H1 (cell line): ENCODE data around the gene NUAK1. TPM values are rescaled to one million over a fixed set of nuclear protein-coding genes. Genes with fewer than 3 reads are reported as not detected.

Experiments used
- CTCF ChIA-PET: fragments of 300-600 bp; sonication (Branson Sonifier 250); formaldehyde crosslinking; loops from one replicate; lab custom pipeline; 2021; ENCODE audit not compliant: partially characterized antibody; lab: Charles Lee
- POLR2A ChIA-PET: fragments of 300-600 bp; sonication (Branson Sonifier 250); formaldehyde crosslinking; loops from one replicate; lab custom pipeline; 2021; ENCODE audit warnings: inconsistent platforms; ENCODE audit not compliant: partially characterized antibody; lab: Charles Lee
- DNase-seq, 2 experiments: peaks; one replicate each; pipeline versions ENCODE4 v3.0.0 to v3.0.0-alpha.2; 2010 to 2022; ENCODE audit warnings: low spot score in 2 of 2, low read depth in 1 of 2, mixed read lengths in 1 of 2
- FAIRE-seq: peaks from 2 replicates; lab custom pipeline; 2011; peaks lifted over from hg19 to GRCh38; lab: Jason Lieb, UNC
- H2AFZ ChIP-seq: 2 replicates; pipeline ENCODE4 v1.8.1; 2012; ENCODE audit warnings: low read length, inconsistent platforms
- H2AK5ac ChIP-seq: 2 replicates; pipeline ENCODE4 v1.6.1; 2013; ENCODE audit warnings: low read depth, low read length
- H2BK120ac ChIP-seq: replicated peaks from 2 replicates; pipeline ENCODE3; 2013; ENCODE audit warnings: low read depth, low read length, inconsistent platforms
- H2BK12ac ChIP-seq: 2 replicates; pipeline ENCODE4 v1.6.1; 2013; ENCODE audit warnings: low read depth, low read length
- H2BK15ac ChIP-seq: 2 replicates; pipeline ENCODE4 v1.6.1; 2013; ENCODE audit warnings: low read length
- H2BK20ac ChIP-seq: 2 replicates; pipeline ENCODE4 v1.6.1; 2013; ENCODE audit warnings: low read length
- H2BK5ac ChIP-seq: 2 replicates; pipeline ENCODE4 v1.6.1; 2013; ENCODE audit warnings: low read depth, low read length
- H3K14ac ChIP-seq: 2 replicates; pipeline ENCODE4 v1.6.1; 2013; ENCODE audit warnings: inconsistent platforms; ENCODE audit not compliant: insufficient read length
- H3K18ac ChIP-seq: 2 replicates; pipeline ENCODE4 v1.6.1; 2013; ENCODE audit warnings: low read length; ENCODE audit errors: extremely low read depth
- H3K23ac ChIP-seq: 2 replicates; pipeline ENCODE4 v1.6.1; 2013; ENCODE audit warnings: inconsistent platforms; ENCODE audit not compliant: insufficient read length
- H3K23me2 ChIP-seq: 2 replicates; pipeline ENCODE4 v1.6.1; 2013; ENCODE audit warnings: low read depth, low read length
- H3K27ac ChIP-seq: 2 replicates; pipeline ENCODE4 v1.6.1; 2011; ENCODE audit warnings: low read depth, low read length, inconsistent platforms
- H3K27me3 ChIP-seq, 4 experiments: replicated peaks in 1 of 4; 1 replicate in 1 of 4; 2 replicates in 3 of 4; pipeline versions ENCODE4 v1.6.1 to v1.8.1; 2011 to 2013; ENCODE audit warnings: low read length in 3 of 4, mild to moderate bottlenecking in 3 of 4, inconsistent platforms in 2 of 4, mixed read lengths in 2 of 4, moderate library complexity in 1 of 4; ENCODE audit not compliant: control insufficient read depth in 3 of 4, insufficient read depth in 3 of 4; ENCODE audit errors: extremely low read depth in 1 of 4
- H3K36me3 ChIP-seq, 4 experiments: 2 replicates each; pipeline versions ENCODE4 v1.6.1 to v1.8.1; 2011 to 2013; ENCODE audit warnings: mild to moderate bottlenecking in 4 of 4, low read length in 3 of 4, moderate library complexity in 2 of 4, control low read depth in 1 of 4, inconsistent platforms in 1 of 4; ENCODE audit not compliant: insufficient read depth in 4 of 4, control insufficient read depth in 2 of 4
- H3K4ac ChIP-seq: replicated peaks from 2 replicates; pipeline ENCODE3; 2013; ENCODE audit warnings: low read length, low read depth, mixed read lengths, inconsistent platforms; ENCODE audit not compliant: insufficient read length
- H3K4me1 ChIP-seq, 4 experiments: replicated peaks in 1 of 4; 1 replicate in 1 of 4; 2 replicates in 3 of 4; pipeline versions ENCODE4 v1.6.1 to v1.8.1; 2011 to 2013; ENCODE audit warnings: low read length in 3 of 4, inconsistent platforms in 2 of 4, mixed read lengths in 1 of 4; ENCODE audit not compliant: insufficient read depth in 4 of 4, control insufficient read depth in 3 of 4
- H3K4me2 ChIP-seq, 2 experiments: 2 replicates each; pipeline versions ENCODE4 v1.6.1 to v1.8.1; 2011 to 2013; ENCODE audit warnings: low read depth in 2 of 2, low read length in 2 of 2, control low read depth in 1 of 2, inconsistent platforms in 1 of 2, mild to moderate bottlenecking in 1 of 2; ENCODE audit not compliant: insufficient read depth in 1 of 2
- H3K4me3 ChIP-seq, 4 experiments: fragments of 200-600, 300-600 bp in 1 of 4; sonication (generic), shearing (Covaris generic), sonication (Bioruptor Twin) in 1 of 4; 2 replicates each; pipeline versions ENCODE4 v1.5.1 to v1.8.1; 2011 to 2016; ENCODE audit warnings: low read length in 4 of 4, low read depth in 3 of 4, control low read depth in 2 of 4, inconsistent platforms in 2 of 4, mild to moderate bottlenecking in 2 of 4, mixed read lengths in 1 of 4, moderate library complexity in 1 of 4; ENCODE audit not compliant: insufficient read depth in 2 of 4; ENCODE audit errors: extremely low read depth in 1 of 4
- H3K56ac ChIP-seq: replicated peaks from 2 replicates; pipeline ENCODE3; 2013; ENCODE audit warnings: low read depth, mild to moderate bottlenecking, mixed read lengths, low read length, inconsistent platforms; ENCODE audit not compliant: insufficient read length
- H3K79me1 ChIP-seq: 2 replicates; pipeline ENCODE4 v1.6.1; 2013; ENCODE audit warnings: low read depth, low read length, control low read depth
- H3K79me2 ChIP-seq, 2 experiments: 2 replicates each; pipeline versions ENCODE4 v1.6.1 to v1.8.1; 2012 to 2013; ENCODE audit warnings: low read length in 2 of 2, mild to moderate bottlenecking in 2 of 2, inconsistent platforms in 1 of 2; ENCODE audit not compliant: insufficient read depth in 2 of 2, control insufficient read depth in 1 of 2
- H3K9ac ChIP-seq, 4 experiments: replicated peaks in 1 of 4; 1 replicate in 1 of 4; 2 replicates in 3 of 4; pipeline versions ENCODE4 v1.6.1 to v1.8.1; 2011 to 2013; ENCODE audit warnings: low read depth in 3 of 4, low read length in 3 of 4, control low read depth in 2 of 4, mild to moderate bottlenecking in 2 of 4, moderate library complexity in 2 of 4, inconsistent platforms in 1 of 4; ENCODE audit errors: extremely low read depth in 1 of 4
- H3K9me3 ChIP-seq, 2 experiments: 2 replicates each; pipeline versions ENCODE4 v1.6.1 to v1.8.1; 2012 to 2013; ENCODE audit warnings: mild to moderate bottlenecking in 2 of 2, moderate library complexity in 2 of 2, control low read depth in 1 of 2, inconsistent platforms in 1 of 2, low read depth in 1 of 2, low read length in 1 of 2, mixed read lengths in 1 of 2; ENCODE audit not compliant: insufficient read depth in 2 of 2
- H4K20me1 ChIP-seq, 2 experiments: replicated peaks in 1 of 2; 2 replicates each; pipeline versions ENCODE3 to v1.8.1; 2011 to 2013; ENCODE audit warnings: inconsistent platforms in 2 of 2, low read length in 2 of 2, mild to moderate bottlenecking in 1 of 2; ENCODE audit not compliant: insufficient read depth in 2 of 2, control insufficient read depth in 1 of 2
- H4K5ac ChIP-seq: 2 replicates; pipeline ENCODE4 v1.6.1; 2013; ENCODE audit warnings: low read length, low read depth, mixed read lengths, inconsistent platforms; ENCODE audit not compliant: insufficient read length
- H4K8ac ChIP-seq: 2 replicates; pipeline ENCODE4 v1.8.0; 2013; ENCODE audit warnings: mild to moderate bottlenecking, moderate library complexity, low read length, inconsistent platforms; ENCODE audit not compliant: insufficient read depth; ENCODE audit errors: extremely low read depth
- H4K91ac ChIP-seq: replicated peaks from 2 replicates; pipeline ENCODE3; 2013; ENCODE audit warnings: low read length, mixed read lengths, inconsistent platforms; ENCODE audit not compliant: insufficient read length
- WGBS, 2 experiments: shearing (Covaris generic) in 1 of 2; methylation state at CpG; one replicate each; pipeline versions ENCODE4 v1.1.6 to v1.1.7; 2013 to 2015; ENCODE audit warnings: low lambda C conversion rate in 2 of 2, mixed read lengths in 2 of 2, inconsistent platforms in 1 of 2, low coverage in 1 of 2, missing lambda C conversion rate in 1 of 2; ENCODE audit not compliant: insufficient replicate concordance in 2 of 2, insufficient coverage in 1 of 2, insufficient read length in 1 of 2; ENCODE audit errors: extremely low coverage in 1 of 2, missing lambda C conversion rate in 1 of 2; 5-methylcytosine and 5-hydroxymethylcytosine counted together
- polyA plus RNA-seq, 7 experiments: library from polyadenylated mRNA; depleted of rRNA in 3 of 7; stranded (reverse) in 5 of 7; unstranded in 2 of 7; fragments of >200 nt in 5 of 7; fragments of 200-250 nt in 2 of 7; gene quantifications; 1 replicate in 5 of 7; 2 replicates in 1 of 7; 4 replicates in 1 of 7; pipeline versions ENCODE4 v1.2.1 to v1.2.3, GENCODE V29; 2011 to 2013; ENCODE audit warnings: missing spikeins in 2 of 7, mixed read lengths in 2 of 7
- total RNA-seq: library from RNA; stranded (reverse); fragmentation: NEBNext Ultra II Directional; extraction: Animal tissue kit (Norgen Biotek cat#: 25700); gene quantifications from 2 replicates; pipeline ENCODE4 v1.2.1, GENCODE V29; 2021

The NUAK1 gene
- total and polyA plus RNA-seq, 2 of the 8 experiments (the other 6 are each of a cell fraction or from before 2014, with no cell fraction given), result 6.7 to 18.2 TPM

DNA sequence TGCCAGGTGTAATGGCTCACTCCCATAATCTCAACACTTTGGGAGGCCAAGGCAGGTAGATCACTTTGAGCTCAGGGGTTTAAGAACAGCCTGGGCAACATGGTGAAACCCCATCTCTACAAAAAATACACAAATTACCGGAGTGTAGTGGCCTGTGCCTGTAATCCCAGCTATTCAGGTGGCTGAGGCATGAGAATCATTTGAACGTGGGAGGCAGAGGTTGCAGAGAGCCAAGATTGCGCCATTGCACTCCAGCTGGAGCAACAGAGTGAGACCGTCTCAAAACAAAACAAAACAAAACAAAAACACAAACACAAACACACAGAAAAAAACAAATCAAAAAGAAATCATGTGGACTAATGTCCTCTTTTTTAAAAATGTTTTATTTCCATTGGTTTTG lies 104.4 kb downstream of the NUAK1 start:
- Histone ChIP-seq H4K5ac (no peak overlapping the region), H3K36me3 (no peaks in the 10 kb centered on the region), H3K4me2 (no peak overlapping the region), H2AFZ (no peak overlapping the region), H2BK12ac (no peak overlapping the region), H4K20me1 (no peaks in the 10 kb centered on the region), H3K9me3 (no peaks in the 10 kb centered on the region), H3K4me3 (no peak overlapping the region), H3K79me2 (no peaks in the 10 kb centered on the region), H3K27me3 (no peaks in the 10 kb centered on the region; a peak in 1 of 7 replicates), H3K23ac (no peak overlapping the region), H3K27ac (no peak overlapping the region), H2AK5ac (no peak overlapping the region), H3K18ac (no peak overlapping the region), H2BK120ac (no peak overlapping the region), H3K4me1 (peaks cover 0 to 8% (median 3%) of the 10 kb centered on the region in 4 experiments; a peak in 4 of 7 replicates), H3K23me2 (no peaks in the 10 kb centered on the region; the same call in 1 of the 2 replicates), H3K9ac (no peak overlapping the region), H3K14ac (no peak overlapping the region), H3K4ac (no peak overlapping the region), H3K79me1 (no peaks in the 10 kb centered on the region), H4K91ac (no peak overlapping the region), H4K8ac (no peak overlapping the region), H2BK20ac (no peak overlapping the region), H2BK15ac (no peak overlapping the region), H2BK5ac (no peak overlapping the region), H3K56ac (no peak overlapping the region)
- DNase-seq, result no peak
- ChIA-PET CTCF (interaction anchor here (2.1 kb wide), 1 partner anchor 103 kb away, joined by 9 read pairs; no protein-coding TSS in a partner anchor), POLR2A (no interaction called here)
- no peak for FAIRE-seq
- 91% methylated on average over 4 of the region's 4 CpGs; no CpG with 5 or more reads in 1 of the 2 experiments for WGBS, 2 experiments
